HCT116 (cell line): ENCODE measurements around the gene TAS2R41. TPM values are rescaled to one million over a fixed set of nuclear protein-coding genes. Genes with fewer than 3 reads are reported as not detected.

Source experiments
- ATAC-seq: fragments of 200-7000 bp; cut with Tn5 transposase; 2 replicates; pipeline ENCODE4 v1.9.1; 2020; ENCODE audit warnings: mild to moderate bottlenecking, moderate library complexity
- BruUV-seq: library from RNA; stranded (reverse); fragments of 400-500 nt; replicated peaks from 2 replicates; lab custom pipeline; 2021; lab: Mats Ljungman, UMichigan
- CTCF ChIA-PET: fragments of 300-600 bp; sonication (Branson Sonifier 250); formaldehyde crosslinking; loops from one replicate; lab custom pipeline; 2021; ENCODE audit warnings: antibody characterized with exemption; lab: Charles Lee
- POLR2A ChIA-PET: fragments of 300-600, 350-600 bp; sonication (Branson Sonifier 250); formaldehyde crosslinking; loops from one replicate; lab custom pipeline; 2021; ENCODE audit warnings: antibody characterized with exemption; lab: Charles Lee
- RAD21 ChIA-PET, 2 experiments: fragments of 300-600 bp; sonication (Branson Sonifier 250); formaldehyde crosslinking; loops; one replicate each; lab custom pipeline; 2023; ENCODE audit warnings: low total read pairs in 2 of 2; ENCODE audit not compliant: uncharacterized antibody in 2 of 2, unreplicated experiment in 2 of 2, low non-redundant PET in 1 of 2; lab: Charles Lee
- DNase-seq: peaks from one replicate; pipeline ENCODE4 v3.0.0-alpha.2; 2010; ENCODE audit warnings: low read depth, low spot score
- H2AFZ ChIP-seq: fragments of 200-600 bp; shearing (Covaris generic), sonication (generic); 2 replicates; pipeline ENCODE4 v1.6.1; 2017; ENCODE audit warnings: low read depth, mixed run types, mixed read lengths, antibody characterized with exemption, low read length; ENCODE audit not compliant: poor library complexity, severe bottlenecking
- H3K27ac ChIP-seq: 2 replicates; pipeline ENCODE4 v1.5.1; 2012; ENCODE audit warnings: low read depth, low read length
- H3K27me3 ChIP-seq: fragments of 200-600 bp; sonication (generic); 2 replicates; pipeline ENCODE4 v1.6.1; 2016; ENCODE audit warnings: mixed run types, low read length, mixed read lengths; ENCODE audit not compliant: insufficient read depth
- H3K36me3 ChIP-seq, 2 experiments: fragments of 200-500 bp in 1 of 2; fragments of 200-600 bp in 1 of 2; sonication (Bioruptor generic) in 1 of 2; sonication (generic) in 1 of 2; 2 replicates each; pipeline versions ENCODE4 v1.5.1 to v1.6.1; 2014 to 2016; ENCODE audit warnings: low read length in 2 of 2, inconsistent platforms in 1 of 2, mixed read lengths in 1 of 2, mixed run types in 1 of 2; ENCODE audit not compliant: insufficient read depth in 2 of 2, control insufficient read depth in 1 of 2
- H3K4me1 ChIP-seq, 2 experiments: fragments of 200-600 bp in 1 of 2; sonication (generic) in 1 of 2; 2 replicates each; pipeline versions ENCODE4 v1.5.1 to v1.6.1; 2012 to 2017; ENCODE audit warnings: low read length in 2 of 2, inconsistent platforms in 1 of 2, mild to moderate bottlenecking in 1 of 2, mixed read lengths in 1 of 2, mixed run types in 1 of 2, moderate library complexity in 1 of 2; ENCODE audit not compliant: insufficient read depth in 2 of 2, control insufficient read depth in 1 of 2
- H3K4me2 ChIP-seq: fragments of 200-600 bp; sonication (generic); 2 replicates; pipeline ENCODE4 v1.6.1; 2017; ENCODE audit warnings: mixed run types, low read length, mixed read lengths
- H3K4me3 ChIP-seq, 2 experiments: fragments of 200-600 bp in 1 of 2; sonication (generic) in 1 of 2; replicated peaks in 1 of 2; 2 replicates each; pipeline ENCODE4 v1.5.1; 2011 to 2016; ENCODE audit warnings: low read length in 2 of 2, control low read depth in 1 of 2, low read depth in 1 of 2, mild to moderate bottlenecking in 1 of 2, mixed read lengths in 1 of 2, mixed run types in 1 of 2
- H3K79me2 ChIP-seq: fragments of 200-600 bp; sonication (generic); 2 replicates; pipeline ENCODE4 v1.6.1; 2017; ENCODE audit warnings: mild to moderate bottlenecking, mixed run types, low read length, moderate library complexity, mixed read lengths; ENCODE audit not compliant: insufficient read depth
- H3K9ac ChIP-seq: fragments of 200-600 bp; sonication (generic); 2 replicates; pipeline ENCODE4 v1.6.1; 2016; ENCODE audit warnings: low read length, mixed read lengths
- H3K9me2 ChIP-seq: fragments of 200-600 bp; sonication (generic), shearing (Covaris generic); 2 replicates; pipeline ENCODE4 v1.6.1; 2017; ENCODE audit warnings: mixed run types, mild to moderate bottlenecking, moderate library complexity; ENCODE audit not compliant: insufficient read depth
- H3K9me3 ChIP-seq, 2 experiments: fragments of 200-500 bp in 1 of 2; fragments of 200-600 bp in 1 of 2; sonication (Bioruptor generic) in 1 of 2; sonication (generic) in 1 of 2; 2 replicates each; pipeline ENCODE4 v1.6.1; 2014 to 2017; ENCODE audit warnings: low read length in 2 of 2, mixed read lengths in 2 of 2, inconsistent platforms in 1 of 2, low read depth in 1 of 2, mild to moderate bottlenecking in 1 of 2, mixed run types in 1 of 2, moderate library complexity in 1 of 2; ENCODE audit not compliant: control insufficient read depth in 1 of 2, insufficient read depth in 1 of 2
- H4K20me1 ChIP-seq: fragments of 200-600 bp; sonication (generic), shearing (Covaris generic); 2 replicates; pipeline ENCODE4 v1.6.1; 2017; ENCODE audit warnings: mixed run types, mild to moderate bottlenecking, moderate library complexity; ENCODE audit not compliant: insufficient read depth
- CBX3 ChIP-seq: IDR thresholded peaks from 2 replicates; pipeline ENCODE4 v1.6.1; 2012; ENCODE audit warnings: low read depth
- CEBPB ChIP-seq: IDR thresholded peaks from 2 replicates; pipeline ENCODE4 v1.6.1; 2012; ENCODE audit warnings: low read depth
- CTCF ChIP-seq, 3 experiments: fragments of 200-600 bp in 1 of 3; sonication (generic) in 1 of 3; IDR thresholded peaks in 2 of 3; conservative IDR thresholded peaks in 1 of 3; 2 replicates each; pipeline ENCODE4 v1.5.1; 2012 to 2017; ENCODE audit warnings: low read depth in 2 of 3, low read length in 2 of 3, antibody characterized with exemption in 1 of 3, borderline replicate concordance in 1 of 3, control low read depth in 1 of 3, mild to moderate bottlenecking in 1 of 3, mixed read lengths in 1 of 3, mixed run types in 1 of 3, moderate library complexity in 1 of 3; ENCODE audit not compliant: insufficient read depth in 1 of 3
- EGR1 ChIP-seq: IDR thresholded peaks from 2 replicates; pipeline ENCODE4 v1.6.1; 2012; ENCODE audit warnings: low read depth
- EZH2 ChIP-seq: fragments of 200-600 bp; sonication (generic); IDR thresholded peaks from 2 replicates; pipeline ENCODE4 v1.6.1; 2017; ENCODE audit warnings: antibody characterized with exemption, mixed run types
- FOSL1 ChIP-seq: IDR thresholded peaks from 2 replicates; pipeline ENCODE4 v1.6.1; 2012; ENCODE audit warnings: low read depth
- JUND ChIP-seq: IDR thresholded peaks from 2 replicates; pipeline ENCODE4 v1.6.1; 2012
- POLR2A ChIP-seq: IDR thresholded peaks from 2 replicates; pipeline ENCODE4 v1.7.0; 2011; ENCODE audit warnings: borderline replicate concordance; ENCODE audit not compliant: insufficient read depth, insufficient read length; ENCODE audit errors: extremely low read depth
- POLR2AphosphoS5 ChIP-seq: IDR thresholded peaks from 2 replicates; pipeline ENCODE4 v1.6.1; 2011; ENCODE audit warnings: mild to moderate bottlenecking, low read depth, low read length, moderate library complexity
- REST ChIP-seq: IDR thresholded peaks from 2 replicates; pipeline ENCODE4 v1.6.1; 2012; ENCODE audit warnings: low read depth
- SP1 ChIP-seq: IDR thresholded peaks from 2 replicates; pipeline ENCODE4 v1.6.1; 2012; ENCODE audit warnings: low read depth
- TCF7L2 ChIP-seq: IDR thresholded peaks from 2 replicates; pipeline ENCODE4 v1.7.0; 2011; ENCODE audit warnings: borderline replicate concordance, inconsistent platforms; ENCODE audit not compliant: insufficient read depth, insufficient read length; ENCODE audit errors: extremely low read depth
- ZFX ChIP-seq: fragments of 450-650 bp; IDR thresholded peaks from 2 replicates; pipeline ENCODE4 v1.6.1; 2017
- ZNF274 ChIP-seq: fragments of 200-500 bp; sonication (Bioruptor generic); IDR thresholded peaks from 2 replicates; pipeline ENCODE4 v1.6.1; 2014; ENCODE audit warnings: mild to moderate bottlenecking, low read depth, low read length, inconsistent platforms
- intact Hi-C: fragments of 100-400 bp; cut with micrococcal nuclease; formaldehyde crosslinking; loops from 2 replicates; pipeline ENCODE4 v1.10.0; 2022
- total RNA-seq: library from RNA; stranded (reverse); gene quantifications from one replicate; pipeline ENCODE4 v1.2.1, GENCODE V29; 2021; ENCODE audit not compliant: unreplicated experiment

The TAS2R41 gene
- total RNA-seq, 1 experiment from 2014 or later = not detected

- RAD21 ChIA-PET = no interaction called here
- Histone ChIP-seq H3K4me2 (no peak overlapping the region), H3K4me1 (no peaks in the 10 kb centered on the region), H3K9ac (no peak overlapping the region), H3K27me3 (no peaks in the 10 kb centered on the region), H2AFZ (no peak overlapping the region), H3K4me3 (no peak overlapping the region), H3K36me3 (no peaks in the 10 kb centered on the region), H3K9me3 (no peaks in the 10 kb centered on the region), H3K27ac (no peak overlapping the region), H3K9me2 (no peaks in the 10 kb centered on the region), H4K20me1 (no peaks in the 10 kb centered on the region), H3K79me2 (no peaks in the 10 kb centered on the region)
- no peak for TF ChIP-seq EZH2
- TF ChIP-seq CTCF (IDR thresholded peaks at IDR 0.05 in 2 of 3, conservative IDR thresholded peaks at IDR 0.05 in 1 of 3; ENCODE audit: borderline replicate concordance in 1 of 3, insufficient read depth in 1 of 3, low read depth in 2 of 3, low read length in 2 of 3) = no peak
- TF ChIP-seq CBX3 = no peak
- TF ChIP-seq JUND = no peak
- TF ChIP-seq POLR2AphosphoS5 = no peak
- ATAC-seq (no peak), DNase-seq (no peak)
- intact Hi-C loops = no loop called here
- CTCF ChIA-PET = no interaction called here
- POLR2A ChIA-PET = no interaction called here
- BruUV-seq = no TSS peak
Measured at GRCh38 chr7:143455491-143455890, 22.2 kb upstream of the TAS2R41 start.

GRCh38 chr7:143455942-143456341 is 21.7 kb upstream of the TAS2R41 start:
- Histone ChIP-seq H3K27ac (no peak overlapping the region), H3K36me3 (no peaks in the 10 kb centered on the region), H2AFZ (no peak overlapping the region), H3K4me2 (no peak overlapping the region), H3K9me2 (no peaks in the 10 kb centered on the region), H3K79me2 (no peaks in the 10 kb centered on the region)
- ChIA-PET POLR2A (no interaction called here), RAD21 (no interaction called here), CTCF (no interaction called here)
- BruUV-seq = no TSS peak
- ATAC-seq (no peak), DNase-seq (no peak)
- intact Hi-C loops = no loop called here
- TF ChIP-seq POLR2A = no peak
- TF ChIP-seq EZH2 = no peak
- no peak for TF ChIP-seq REST
- TF ChIP-seq TCF7L2 = no peak
- no peak for TF ChIP-seq SP1
- no peak for TF ChIP-seq POLR2AphosphoS5
- no peak for TF ChIP-seq ZFX
- no peak for TF ChIP-seq CBX3
- TF ChIP-seq EGR1 = no peak
- no peak for TF ChIP-seq CEBPB
- TF ChIP-seq FOSL1 = no peak
- no peak for TF ChIP-seq ZNF274
- TF ChIP-seq, all 23 proteins: peak for 0
- H4K20me1 ChIP-seq = no peaks in the 10 kb centered on the region
- no peak overlapping the region for H3K4me3 ChIP-seq
- no peaks in the 10 kb centered on the region for H3K4me1 ChIP-seq
- H3K9ac ChIP-seq = no peak overlapping the region
- H3K9me3 ChIP-seq = no peaks in the 10 kb centered on the region
- no peaks in the 10 kb centered on the region for H3K27me3 ChIP-seq
